Natural killer cell (primary cell): Measurements from ENCODE around the gene PROX1. TPM values are rescaled to one million over a fixed set of nuclear protein-coding genes. Genes with fewer than 3 reads are reported as not detected.

Experiments
- ATAC-seq, 3 donors: fragments of 150-1000 bp in 2 of 3; fragments of 200-7000 bp in 1 of 3; cut with Tn5 transposase; 1 replicate in 1 of 3; 2 replicates in 2 of 3; pipeline ENCODE4 v1.10.0; 2021; ENCODE audit warnings: mild to moderate bottlenecking in 2 of 3, moderate library complexity in 2 of 3
- DNase-seq, 2 donors: peaks; one replicate each; pipeline versions ENCODE4 v3.0.0 to v3.0.0-alpha.2; 2013 to 2021; ENCODE audit warnings: mixed read lengths in 1 of 2
- H3K27ac ChIP-seq: one replicate; pipeline ENCODE4 v1.5.1; 2013; ENCODE audit warnings: mild to moderate bottlenecking, low read length
- H3K27me3 ChIP-seq: one replicate; pipeline ENCODE4 v1.6.1; 2013; ENCODE audit warnings: low read length; ENCODE audit not compliant: control insufficient read depth, insufficient read depth
- H3K36me3 ChIP-seq: one replicate; pipeline ENCODE4 v1.6.1; 2013; ENCODE audit warnings: low read length; ENCODE audit not compliant: control insufficient read depth, insufficient read depth
- H3K4me1 ChIP-seq: one replicate; pipeline ENCODE4 v1.6.1; 2013; ENCODE audit warnings: low read length; ENCODE audit not compliant: control insufficient read depth, insufficient read depth
- H3K4me3 ChIP-seq: one replicate; pipeline ENCODE4 v1.5.1; 2013; ENCODE audit warnings: low read length
- H3K9me3 ChIP-seq: one replicate; pipeline ENCODE4 v1.6.1; 2013; ENCODE audit warnings: low read length; ENCODE audit not compliant: control insufficient read depth, insufficient read depth
- H3K27ac Mint-ChIP-seq, 2 donors: one replicate each; pipeline ENCODE4 v1.8.0; 2022; ENCODE audit warnings: mild to moderate bottlenecking in 2 of 2, mixed read lengths in 2 of 2, moderate library complexity in 1 of 2
- H3K27me3 Mint-ChIP-seq, 2 donors: one replicate each; pipeline ENCODE4 v1.8.0; 2022; ENCODE audit warnings: low read depth in 2 of 2, mixed read lengths in 2 of 2
- H3K36me3 Mint-ChIP-seq: one replicate; pipeline ENCODE4 v1.8.0; 2022; ENCODE audit warnings: mixed read lengths
- H3K4me1 Mint-ChIP-seq, 2 donors: one replicate each; pipeline ENCODE4 v1.8.0; 2022; ENCODE audit warnings: mixed read lengths in 2 of 2
- H3K4me3 Mint-ChIP-seq: one replicate; pipeline ENCODE4 v1.8.0; 2022; ENCODE audit warnings: mild to moderate bottlenecking, moderate library complexity, mixed read lengths
- H3K9me3 Mint-ChIP-seq, 2 donors: one replicate each; pipeline ENCODE4 v1.8.0; 2022; ENCODE audit warnings: mixed read lengths in 2 of 2
- CTCF ChIP-seq: fragments of 200-600 bp; IDR thresholded peaks from one replicate; pipeline ENCODE4 v1.8.0; 2022; ENCODE audit warnings: antibody characterized with exemption
- WGBS: methylation state at CpG from one replicate; pipeline ENCODE4 v1.1.7; 2013; ENCODE audit warnings: missing lambda C conversion rate; ENCODE audit not compliant: insufficient coverage; 5-methylcytosine and 5-hydroxymethylcytosine counted together
- intact Hi-C: fragments of 100-400 bp; cut with micrococcal nuclease; formaldehyde crosslinking; loops from one replicate; pipeline ENCODE4 v1.14.2; 2022
- total RNA-seq, 4 donors: library from RNA; stranded (reverse); fragments of 120-200 nt in 1 of 4; gene quantifications; one replicate each; pipeline versions ENCODE4 v1.2.3 to v1.2.4, GENCODE V29; 2013 to 2022

The PROX1 gene
- total RNA-seq, 3 donors from 2014 or later (not counting 1 experiment from before 2014, with no cell fraction given), result not detected

GRCh38 chr1:214002060-214002459, 14.3 kb downstream of the PROX1 start:
- no peak for TF ChIP-seq CTCF
- H3K27ac ChIP-seq, result no peak overlapping the region
- intact Hi-C loops, result no loop called here
- H3K36me3 ChIP-seq, result no peaks in the 10 kb centered on the region
- peaks cover 3 to 5% of the 10 kb centered on the region in 2 donors for H3K27me3 Mint-ChIP-seq
- no peaks in the 10 kb centered on the region for H3K4me1 ChIP-seq
- H3K36me3 Mint-ChIP-seq, result no peaks in the 10 kb centered on the region
- H3K4me1 Mint-ChIP-seq, result no peaks in the 10 kb centered on the region
- H3K9me3 ChIP-seq, result no peaks in the 10 kb centered on the region
- H3K4me3 ChIP-seq, result no peak overlapping the region
- WGBS, result 63% methylated on average over 4 of the region's 6 CpGs
- no peaks in the 10 kb centered on the region for H3K9me3 Mint-ChIP-seq
- H3K4me3 Mint-ChIP-seq, result no peak overlapping the region
- no peak for DNase-seq
- no peak overlapping the region for H3K27ac Mint-ChIP-seq
- ATAC-seq, result no peak
- no peaks in the 10 kb centered on the region for H3K27me3 ChIP-seq

- H3K4me3 ChIP-seq, result no peak overlapping the region
- H3K9me3 Mint-ChIP-seq, result no peaks in the 10 kb centered on the region
- peaks cover 3 to 5% of the 10 kb centered on the region in 2 donors for H3K27me3 Mint-ChIP-seq
- WGBS, result 72% methylated on average over 3 of the region's 3 CpGs
- H3K36me3 ChIP-seq, result no peaks in the 10 kb centered on the region
- H3K27ac Mint-ChIP-seq, result no peak overlapping the region
- H3K27ac ChIP-seq, result no peak overlapping the region
- H3K27me3 ChIP-seq, result no peaks in the 10 kb centered on the region
- H3K36me3 Mint-ChIP-seq, result no peaks in the 10 kb centered on the region
- H3K4me3 Mint-ChIP-seq, result no peak overlapping the region
- no peaks in the 10 kb centered on the region for H3K9me3 ChIP-seq
- no peak for DNase-seq
- no peak for ATAC-seq
- no peaks in the 10 kb centered on the region for H3K4me1 Mint-ChIP-seq
- TF ChIP-seq CTCF, result no peak
- intact Hi-C loops, result no loop called here
- H3K4me1 ChIP-seq, result no peaks in the 10 kb centered on the region
Observed at GRCh38 chr1:214002472-214002871, 14.7 kb downstream of the PROX1 start.

- no peaks in the 10 kb centered on the region for H3K4me1 ChIP-seq
- no peak for TF ChIP-seq CTCF
- no peaks in the 10 kb centered on the region for H3K36me3 ChIP-seq
- Mint-ChIP-seq H3K27ac (no peak overlapping the region), H3K4me1 (no peaks in the 10 kb centered on the region), H3K27me3 (peaks cover 3 to 5% of the 10 kb centered on the region in 2 donors), H3K9me3 (no peaks in the 10 kb centered on the region), H3K36me3 (no peaks in the 10 kb centered on the region), H3K4me3 (no peak overlapping the region)
- DNase-seq (no peak), ATAC-seq (no peak)
- H3K27me3 ChIP-seq, result no peaks in the 10 kb centered on the region
- intact Hi-C loops, result no loop called here
- H3K4me3 ChIP-seq, result no peak overlapping the region
- no peak overlapping the region for H3K27ac ChIP-seq
- H3K9me3 ChIP-seq, result no peaks in the 10 kb centered on the region
- WGBS, result 54% methylated on average over 2 of the region's 3 CpGs
Observed at GRCh38 chr1:214003233-214003632, 15.5 kb downstream of the PROX1 start.

GRCh38 chr1:214004014-214004413, 16.2 kb downstream of the PROX1 start:
- 50% methylated on average over 2 of the region's 2 CpGs for WGBS
- H3K27ac Mint-ChIP-seq, result no peak overlapping the region

More at GRCh38 chr1:214004014-214004413, 16.2 kb downstream of the PROX1 start:
- Histone ChIP-seq H3K27ac (no peak overlapping the region), H3K9me3 (no peaks in the 10 kb centered on the region), H3K36me3 (no peaks in the 10 kb centered on the region), H3K27me3 (no peaks in the 10 kb centered on the region), H3K4me1 (no peaks in the 10 kb centered on the region), H3K4me3 (no peak overlapping the region)
- intact Hi-C loops, result no loop called here
- no peaks in the 10 kb centered on the region for H3K4me1 Mint-ChIP-seq
- ATAC-seq (no peak), DNase-seq (no peak)
- peaks cover 3 to 5% of the 10 kb centered on the region in 2 donors for H3K27me3 Mint-ChIP-seq
- TF ChIP-seq CTCF, result no peak
- H3K36me3 Mint-ChIP-seq, result no peaks in the 10 kb centered on the region
- no peaks in the 10 kb centered on the region for H3K9me3 Mint-ChIP-seq
- H3K4me3 Mint-ChIP-seq, result no peak overlapping the region
